Measurements from ENCODE around the gene CHRND. TPM values are rescaled to one million over a fixed set of nuclear protein-coding genes. Genes with fewer than 3 reads are reported as not detected.

CHRND gene
- total RNA-seq (2014; rRNA removed; shearing (Covaris generic)) (0.10 TPM in 1 of 2 replicates, not detected in the other), polyA plus RNA-seq (2016; fragmentation: Nextera tagmentation; extraction: Ambion mirVana) (0.11 TPM in 1 of 2 replicates, not detected in the other)
- long read RNA-seq: 0 reads

- H3K79me2 ChIP-seq (replicated peaks; ENCODE audit: insufficient read depth): no peaks in the 10 kb centered on the region
- peaks cover 16% of the 10 kb centered on the region for H3K4me1 Mint-ChIP-seq
- DNase-seq (ENCODE audit: low spot score): no peak
These were observed at the start of gene CHRND for GRCh38 chr2:232525791-232526371. TSS of gene CHRND (plus strand) at chr2:232526160. CDS start at chr2:232526216, 56 bp downstream.

More at GRCh38 chr2:232525791-232526371, at the start of gene CHRND:
- Histone ChIP-seq H2AFZ (no peak within 1 kb of the TSS), H3K4me2 (no peak within 1 kb of the TSS), H3K9me2 (ENCODE audit: insufficient read depth) (no peaks in the 10 kb centered on the region), H3F3A (replicated peaks; ENCODE audit: low read depth) (0 out of 2 replicates have a peak, but pooled peaks cover 3% of the 10 kb centered on the region), H3K36me3 (ENCODE audit: insufficient read depth) (no peaks in the 10 kb centered on the region), H3K27me3 (ENCODE audit: insufficient read depth) (peaks cover 43% of the 10 kb centered on the region), H4K20me1 (replicated peaks; ENCODE audit: insufficient read depth) (no peaks in the 10 kb centered on the region; the same call in 1 of the 2 replicates), H3K27ac (ENCODE audit: low read depth) (no peak within 1 kb of the TSS), H3K4me1 (ENCODE audit: insufficient read depth) (no peaks in the 10 kb centered on the region; the same call in 1 of the 2 replicates), H3K4me3 (no peak within 1 kb of the TSS)
- no peak within 1 kb of the TSS for H3K4me3 Mint-ChIP-seq
- TF ChIP-seq JUNB (IDR thresholded peaks at IDR 0.05; ENCODE audit: unreplicated experiment): no peak
- no peak for TF ChIP-seq ETS1 (IDR thresholded peaks at IDR 0.05)
- no peak for TF ChIP-seq CREB1 (CRISPR knock-in tag; IDR thresholded peaks at IDR 0.05; ENCODE audit: low read depth)
- TF ChIP-seq ZNF462 (CRISPR knock-in tag; IDR thresholded peaks at IDR 0.05): no peak
- no peak for TF ChIP-seq ZNF114 (CRISPR knock-in tag; IDR thresholded peaks at IDR 0.05)
- TF ChIP-seq ZNF331 (CRISPR knock-in tag; IDR thresholded peaks at IDR 0.05; ENCODE audit: low read depth): no peak
- TF ChIP-seq REST (IDR thresholded peaks at IDR 0.05; ENCODE audit: unreplicated experiment): no peak
- TF ChIP-seq CTCF (conservative IDR thresholded peaks at IDR 0.05; ENCODE audit: low read depth in 2 of 2): no peak
- TF ChIP-seq NANOG (IDR thresholded peaks at IDR 0.05; ENCODE audit: borderline replicate concordance): no peak
- no peak for TF ChIP-seq EZH2phosphoT487 (IDR thresholded peaks at IDR 0.05; ENCODE audit: unreplicated experiment)
- no peak for TF ChIP-seq EZH2 (IDR thresholded peaks at IDR 0.05; ENCODE audit: low read depth, unreplicated experiment)
- no peak for TF ChIP-seq POLR2AphosphoS5 (IDR thresholded peaks at IDR 0.05; ENCODE audit: low read depth)
- no peak for ATAC-seq
- H3K27me3 Mint-ChIP-seq (ENCODE audit: insufficient read depth, low read depth, poor library complexity): peaks cover 48% of the 10 kb centered on the region
- H3K36me3 Mint-ChIP-seq (ENCODE audit: low read depth): no peaks in the 10 kb centered on the region; the same call in 2 of the 3 replicates
- H3K27ac Mint-ChIP-seq: no peak within 1 kb of the TSS
- H3K9me3 Mint-ChIP-seq: no peaks in the 10 kb centered on the region

Measured in GM23338 (cell line).